ENCODE results near the gene MERTK.

- TF ChIP-seq GATA2 (IDR thresholded peaks at IDR 0.05; ENCODE audit: low read depth, low read length) (no peak), GATA3 (IDR thresholded peaks at IDR 0.05; ENCODE audit: low read depth, low read length) (no peak)
These were observed 102.2 kb downstream of the MERTK start for GRCh38 chr2:112000399-112001135.

All from SH-SY5Y (cell line).